GM21528 (cell line): ENCODE data around the gene PKDREJ.

Experiments used
- ATAC-seq: cut with Tn5 transposase; IDR thresholded peaks from one replicate; pipeline ENCODE4 v1.9.1; 2021; ENCODE audit warnings: mild to moderate bottlenecking, moderate library complexity; ENCODE audit not compliant: unreplicated experiment, low FRiP score

PKDREJ gene

GRCh38 chr22:46289244-46289891 is 26.2 kb upstream of the PKDREJ start:
- ATAC-seq = no peak

DNA sequence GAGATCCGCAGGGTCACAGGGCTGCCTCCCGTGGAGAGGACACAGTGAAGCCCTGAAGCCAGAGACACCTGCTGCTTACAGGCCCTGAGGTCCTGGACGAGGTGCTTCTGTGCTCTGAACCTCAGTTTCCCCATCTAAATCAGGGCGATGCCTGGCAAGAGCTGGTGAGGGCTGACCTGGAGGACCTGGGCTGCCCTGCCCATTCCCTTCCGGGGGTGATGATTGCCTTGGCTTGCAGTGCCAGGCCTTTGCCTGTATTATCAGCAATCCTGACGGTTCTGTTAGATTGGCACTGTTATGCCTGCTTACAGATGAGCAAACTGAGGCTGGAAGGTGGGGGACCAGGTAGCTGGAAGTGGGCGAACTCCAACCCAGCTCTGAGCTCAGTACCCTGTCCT is 25.7 kb upstream of the PKDREJ start:
- no peak for ATAC-seq

GRCh38 chr22:46287873-46288751 is 25.0 kb upstream of the PKDREJ start:
- ATAC-seq = peak; percentile 56

GRCh38 chr22:46286941-46287872 is 24.1 kb upstream of the PKDREJ start:
- no peak for ATAC-seq

DNA sequence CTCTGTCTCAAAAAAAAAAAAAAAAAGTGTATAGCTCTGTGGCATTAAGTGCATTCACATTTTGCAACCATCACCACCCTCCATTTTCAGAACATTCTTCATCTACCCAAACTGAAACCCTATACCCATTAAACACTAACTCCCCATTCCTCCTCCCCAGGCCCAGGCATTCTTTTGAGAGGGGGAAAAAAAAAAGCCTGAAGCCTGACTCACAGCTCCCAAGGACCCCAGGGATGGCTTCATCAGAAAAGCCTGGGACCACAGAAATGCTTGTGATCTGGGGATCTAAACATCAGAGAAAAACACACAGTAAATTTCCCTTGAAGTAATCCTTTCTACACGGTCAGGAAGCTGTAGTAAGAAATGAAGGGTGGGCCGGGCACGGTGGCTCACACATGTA is 22.9 kb upstream of the PKDREJ start:
- no peak for ATAC-seq

GRCh38 chr22:46281866-46282678 is 18.9 kb upstream of the PKDREJ start:
- ATAC-seq = no peak

- ATAC-seq = no peak
These were observed 18.0 kb upstream of the PKDREJ start for GRCh38 chr22:46280999-46281623.

DNA sequence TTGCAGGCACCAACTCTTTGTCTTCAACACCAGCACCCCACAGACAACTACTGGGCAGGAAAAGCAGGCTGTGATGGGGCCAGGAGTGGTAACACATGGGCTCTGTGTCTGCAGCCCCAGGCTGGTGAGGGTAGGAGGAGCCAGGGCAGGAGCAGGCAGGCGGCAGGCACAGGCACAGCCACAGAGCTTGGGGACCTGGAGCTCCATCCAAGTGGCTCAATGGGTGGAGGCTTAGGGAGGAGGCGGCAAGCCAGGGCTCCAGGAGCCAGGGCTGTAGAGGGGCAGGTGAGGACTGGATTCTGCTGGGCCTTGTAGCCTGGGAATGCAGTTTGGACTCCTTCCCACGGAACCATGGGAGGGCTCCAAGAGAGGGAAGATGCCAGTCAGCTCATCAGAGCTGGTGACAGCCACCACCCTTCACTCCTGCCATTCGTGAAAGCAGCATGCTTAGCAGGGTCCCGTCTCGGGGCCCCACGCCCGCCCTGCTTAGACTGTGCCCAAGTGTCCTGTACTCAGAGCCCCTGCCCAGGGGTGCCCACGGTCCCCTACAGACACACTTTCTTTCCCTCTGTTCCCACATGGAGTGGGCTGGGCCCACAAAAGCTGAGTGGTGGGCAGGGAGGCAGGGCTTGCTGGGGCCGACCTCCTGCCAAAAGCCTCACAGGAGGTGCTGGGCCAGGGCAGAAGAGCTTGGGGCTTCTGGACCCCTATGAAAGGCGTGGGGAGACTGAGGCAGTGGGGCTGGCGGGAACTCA is 17.1 kb upstream of the PKDREJ start:
- no peak for ATAC-seq

GRCh38 chr22:46278656-46279645 is 15.8 kb upstream of the PKDREJ start:
- ATAC-seq = no peak

DNA sequence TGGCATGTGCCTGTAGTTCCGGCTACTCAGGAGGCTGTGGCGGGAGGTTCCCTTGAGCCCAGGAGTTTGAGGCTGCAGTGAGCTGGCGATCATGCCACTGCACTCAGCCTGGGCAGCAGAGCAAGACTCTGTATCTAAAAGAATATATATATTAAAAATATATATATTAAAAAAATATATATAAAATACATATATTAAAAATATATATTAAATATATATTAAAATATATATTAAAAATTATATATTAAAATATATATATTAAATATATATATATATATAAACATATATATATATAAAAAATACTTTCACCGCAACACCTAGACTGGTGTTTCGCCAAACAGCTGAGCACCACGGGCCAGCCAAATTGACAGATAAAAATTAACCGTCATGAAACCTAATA is 13.4 kb upstream of the PKDREJ start:
- no peak for ATAC-seq

- no peak for ATAC-seq
These were observed 12.4 kb upstream of the PKDREJ start for GRCh38 chr22:46275455-46276122.

GRCh38 chr22:46274381-46274780 is 11.2 kb upstream of the PKDREJ start:
- ATAC-seq = no peak

DNA sequence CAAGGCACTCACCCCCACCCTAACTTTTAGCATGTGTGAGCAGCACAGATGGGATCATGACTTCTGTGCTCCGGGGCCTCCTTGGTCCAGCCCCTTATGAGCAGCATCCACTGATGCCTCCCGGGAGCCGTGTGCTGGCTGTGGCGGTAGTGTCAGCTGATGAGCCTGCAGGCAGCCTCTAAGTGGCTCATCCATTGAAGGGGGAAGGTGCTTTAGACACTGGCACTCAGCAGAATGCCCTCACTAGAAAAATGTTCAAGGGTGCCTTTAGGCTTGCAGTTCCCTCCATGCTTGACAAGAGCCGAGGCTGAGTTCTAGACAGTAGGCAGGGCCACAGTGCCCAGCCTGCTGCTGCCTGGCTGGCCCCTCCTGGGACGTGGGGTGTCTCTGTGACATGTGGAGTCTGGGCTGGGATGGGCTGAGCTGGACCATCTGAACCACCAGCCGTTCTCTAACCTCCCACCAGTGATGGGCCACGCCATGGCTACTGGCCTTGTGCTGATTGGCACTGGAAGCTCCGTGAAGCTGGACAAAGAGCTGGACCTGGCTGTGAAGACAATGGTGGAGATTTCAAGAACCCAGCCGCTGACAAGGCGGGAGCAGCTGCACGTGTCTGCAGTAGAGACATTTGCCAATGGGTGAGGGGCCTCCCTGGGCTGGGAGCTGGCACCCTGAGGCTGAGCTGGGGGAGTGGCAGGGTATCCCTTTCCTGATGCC is 10.4 kb upstream of the PKDREJ start:
- no peak for ATAC-seq

DNA sequence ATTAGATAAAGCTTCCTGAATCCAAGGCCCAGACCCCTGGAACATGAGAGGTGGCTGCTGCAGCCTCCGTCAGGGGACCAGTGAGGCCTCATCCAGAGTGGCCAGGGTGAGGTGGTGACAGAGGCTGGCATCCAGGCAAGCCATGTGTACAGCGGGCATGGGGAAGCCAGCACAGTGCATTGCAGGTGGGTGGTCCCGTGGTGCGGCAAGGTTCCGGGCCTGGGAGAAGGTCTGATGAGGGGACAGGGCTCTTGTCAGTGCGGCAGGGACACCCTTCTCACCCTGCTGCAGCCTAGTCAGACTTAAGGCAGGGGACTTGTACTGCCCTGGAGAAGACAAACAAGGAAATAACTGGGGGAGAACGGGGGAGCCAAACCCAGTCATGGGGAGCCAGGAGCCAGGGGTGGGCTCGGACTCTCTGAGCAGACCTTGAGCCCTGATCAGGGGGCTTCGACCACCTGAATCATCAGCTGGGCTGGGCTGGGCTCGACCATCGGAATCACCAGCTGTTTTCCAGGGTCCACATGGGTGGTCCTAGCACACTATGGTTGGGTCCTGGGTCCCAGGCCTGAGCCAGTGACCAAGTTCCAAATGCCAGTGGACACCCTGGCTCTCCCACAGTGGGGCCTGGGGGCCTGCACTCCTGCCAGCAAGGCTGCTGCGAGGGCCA is 9.8 kb upstream of the PKDREJ start:
- no peak for ATAC-seq

- ATAC-seq = no peak
These were observed 9.1 kb upstream of the PKDREJ start for GRCh38 chr22:46272196-46272595.

DNA sequence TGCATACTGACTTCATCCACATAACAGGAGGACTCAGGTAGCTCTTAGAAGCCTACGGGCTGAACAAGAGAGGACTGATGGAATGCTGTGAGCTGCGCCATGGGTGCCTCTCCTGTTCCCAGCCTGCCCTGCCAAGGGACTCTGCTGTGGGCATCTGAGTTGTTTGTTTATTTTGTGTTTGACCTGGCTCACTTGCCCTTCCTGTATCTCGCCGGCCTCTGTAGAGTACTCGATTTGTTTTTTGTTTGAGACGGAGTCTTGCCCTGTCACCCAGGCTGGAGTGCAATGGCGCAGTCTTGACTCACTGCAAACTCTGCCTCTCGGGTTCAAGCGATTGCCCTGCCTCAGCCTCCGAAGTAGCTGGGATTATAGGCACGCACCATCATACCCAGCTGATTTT is 6.4 kb upstream of the PKDREJ start:
- ATAC-seq = no peak
